ENCODE results near the gene SMIM1.

DNA sequence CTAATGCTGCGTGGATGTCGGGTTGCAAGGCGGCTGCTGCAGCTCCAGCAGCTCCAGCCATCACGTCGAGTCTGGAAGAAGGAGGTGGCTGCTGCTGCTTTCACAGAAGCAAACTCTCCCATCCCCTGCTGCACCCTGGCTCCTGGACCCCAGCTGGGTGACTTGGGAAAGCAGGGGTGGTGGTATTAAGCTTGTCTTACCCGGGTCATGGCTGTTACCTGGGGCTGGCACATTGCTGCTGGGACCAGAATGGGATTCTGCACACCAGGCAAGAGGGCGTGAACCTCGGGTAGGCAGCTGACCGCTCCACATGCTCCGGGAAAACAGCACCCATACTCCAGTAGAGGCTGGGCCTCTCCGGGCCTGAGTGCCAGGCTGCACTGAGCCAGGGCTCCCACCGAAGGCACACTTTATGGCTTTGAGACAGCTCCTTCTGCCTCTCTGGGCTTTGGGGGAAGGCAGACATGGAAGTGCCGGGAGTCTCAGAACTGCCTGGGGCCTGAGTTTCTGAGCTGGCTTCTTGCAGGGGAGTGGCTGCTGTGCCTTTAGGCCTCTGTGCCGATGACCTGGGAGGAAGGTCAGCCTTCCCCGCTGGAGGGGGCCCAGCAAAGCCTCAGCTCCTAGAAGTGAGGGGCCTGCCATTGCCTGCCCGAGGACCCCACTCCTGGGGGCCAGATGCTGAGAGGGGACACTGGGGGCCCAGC lies 1.2 kb downstream of the SMIM1 start:
- TF ChIP-seq, protein P1, sequence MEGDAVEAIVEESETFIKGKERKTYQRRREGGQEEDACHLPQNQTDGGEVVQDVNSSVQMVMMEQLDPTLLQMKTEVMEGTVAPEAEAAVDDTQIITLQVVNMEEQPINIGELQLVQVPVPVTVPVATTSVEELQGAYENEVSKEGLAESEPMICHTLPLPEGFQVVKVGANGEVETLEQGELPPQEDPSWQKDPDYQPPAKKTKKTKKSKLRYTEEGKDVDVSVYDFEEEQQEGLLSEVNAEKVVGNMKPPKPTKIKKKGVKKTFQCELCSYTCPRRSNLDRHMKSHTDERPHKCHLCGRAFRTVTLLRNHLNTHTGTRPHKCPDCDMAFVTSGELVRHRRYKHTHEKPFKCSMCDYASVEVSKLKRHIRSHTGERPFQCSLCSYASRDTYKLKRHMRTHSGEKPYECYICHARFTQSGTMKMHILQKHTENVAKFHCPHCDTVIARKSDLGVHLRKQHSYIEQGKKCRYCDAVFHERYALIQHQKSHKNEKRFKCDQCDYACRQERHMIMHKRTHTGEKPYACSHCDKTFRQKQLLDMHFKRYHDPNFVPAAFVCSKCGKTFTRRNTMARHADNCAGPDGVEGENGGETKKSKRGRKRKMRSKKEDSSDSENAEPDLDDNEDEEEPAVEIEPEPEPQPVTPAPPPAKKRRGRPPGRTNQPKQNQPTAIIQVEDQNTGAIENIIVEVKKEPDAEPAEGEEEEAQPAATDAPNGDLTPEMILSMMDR (optimal IDR thresholded peaks at IDR 0.05 in 1 of 3, IDR thresholded peaks at IDR 0.05 in 1 of 3, conservative IDR thresholded peaks at IDR 0.05 in 1 of 3; ENCODE audit: extremely low read depth in 1 of 3, insufficient read depth in 2 of 3, low read length in 3 of 3): no peak
- TF ChIP-seq EZH2 (IDR thresholded peaks at IDR 0.05; ENCODE audit: low read length): no peak
